Cardiac fibroblast (primary cell): Measurements from ENCODE around the gene GID4.
A peak's percentile ranks its signal among the peaks of the same experiment; 100 is the strongest.
"Not testable (repeated sequence)": the region's sequence is repeated elsewhere in the genome, so short reads cannot be mapped to it uniquely, and the experiment has no call there.

Experiments
- DNase-seq, 2 donors: peaks; one replicate each; pipeline versions ENCODE4 v3.0.0 to v3.0.0-alpha.2; 2010; ENCODE audit warnings: low read depth in 2 of 2
- H3K4me3 ChIP-seq, 2 donors: replicated peaks in 1 of 2; 1 replicate in 1 of 2; 2 replicates in 1 of 2; pipeline ENCODE4 v1.5.1; 2011; ENCODE audit warnings: low read depth in 2 of 2, low read length in 2 of 2, mild to moderate bottlenecking in 2 of 2, moderate library complexity in 1 of 2
- TF ChIP-seq, protein P1 (sequence below): IDR thresholded peaks from one replicate; pipeline ENCODE4 v1.5.1; 2011; ENCODE audit warnings: low read depth, mild to moderate bottlenecking, low read length, inconsistent platforms

Gene GID4

DNA sequence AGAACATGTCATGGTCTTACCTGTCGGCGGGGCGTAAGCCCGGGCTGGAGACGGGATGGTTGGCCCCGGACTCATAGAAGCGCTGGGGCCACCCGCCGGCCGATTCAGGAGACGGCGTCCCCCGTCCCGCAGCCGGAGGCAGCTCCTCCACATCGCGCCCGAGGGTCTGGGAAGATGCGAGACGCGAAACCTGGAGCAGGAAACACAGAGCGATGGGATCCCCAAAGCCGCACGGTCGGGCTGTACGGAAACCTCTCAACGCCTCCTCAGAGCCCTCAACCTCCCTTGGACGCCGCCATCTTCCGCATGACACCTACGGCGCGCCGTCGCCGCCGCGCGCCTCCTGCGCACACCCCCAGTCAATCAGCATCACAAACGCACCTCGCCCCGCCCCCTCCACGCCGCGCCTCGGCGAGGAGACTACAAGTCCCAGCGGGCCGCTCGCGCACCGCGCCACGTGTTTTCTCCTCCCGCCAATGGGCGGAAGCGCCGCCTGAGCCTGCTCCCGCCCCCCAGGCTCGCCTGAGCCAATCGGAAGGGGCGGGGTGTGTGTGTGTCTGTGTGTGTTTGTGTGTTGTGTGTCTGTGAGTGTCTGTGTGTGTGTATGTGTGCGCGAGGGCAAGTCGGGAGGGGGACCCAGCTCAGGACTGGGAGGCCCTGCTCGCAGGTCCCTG, at the start of gene GID4, which contains the start of gene ATPAF2:
Gene GID4 (plus strand): TSS at position 548 of the 674 bp plus-strand sequence. CDS start 57 bp downstream, at position 605.
Gene ATPAF2 (minus strand): TSS at position 308 of the 674 bp plus-strand sequence. CDS start 155 bp downstream, at position 153.
- peak; percentile 99 for DNase-seq
- peak within 1 kb of the TSS; percentile 92 to 94 for H3K4me3 ChIP-seq
- TF ChIP-seq, protein P1, sequence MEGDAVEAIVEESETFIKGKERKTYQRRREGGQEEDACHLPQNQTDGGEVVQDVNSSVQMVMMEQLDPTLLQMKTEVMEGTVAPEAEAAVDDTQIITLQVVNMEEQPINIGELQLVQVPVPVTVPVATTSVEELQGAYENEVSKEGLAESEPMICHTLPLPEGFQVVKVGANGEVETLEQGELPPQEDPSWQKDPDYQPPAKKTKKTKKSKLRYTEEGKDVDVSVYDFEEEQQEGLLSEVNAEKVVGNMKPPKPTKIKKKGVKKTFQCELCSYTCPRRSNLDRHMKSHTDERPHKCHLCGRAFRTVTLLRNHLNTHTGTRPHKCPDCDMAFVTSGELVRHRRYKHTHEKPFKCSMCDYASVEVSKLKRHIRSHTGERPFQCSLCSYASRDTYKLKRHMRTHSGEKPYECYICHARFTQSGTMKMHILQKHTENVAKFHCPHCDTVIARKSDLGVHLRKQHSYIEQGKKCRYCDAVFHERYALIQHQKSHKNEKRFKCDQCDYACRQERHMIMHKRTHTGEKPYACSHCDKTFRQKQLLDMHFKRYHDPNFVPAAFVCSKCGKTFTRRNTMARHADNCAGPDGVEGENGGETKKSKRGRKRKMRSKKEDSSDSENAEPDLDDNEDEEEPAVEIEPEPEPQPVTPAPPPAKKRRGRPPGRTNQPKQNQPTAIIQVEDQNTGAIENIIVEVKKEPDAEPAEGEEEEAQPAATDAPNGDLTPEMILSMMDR, result peak; percentile 15

DNA sequence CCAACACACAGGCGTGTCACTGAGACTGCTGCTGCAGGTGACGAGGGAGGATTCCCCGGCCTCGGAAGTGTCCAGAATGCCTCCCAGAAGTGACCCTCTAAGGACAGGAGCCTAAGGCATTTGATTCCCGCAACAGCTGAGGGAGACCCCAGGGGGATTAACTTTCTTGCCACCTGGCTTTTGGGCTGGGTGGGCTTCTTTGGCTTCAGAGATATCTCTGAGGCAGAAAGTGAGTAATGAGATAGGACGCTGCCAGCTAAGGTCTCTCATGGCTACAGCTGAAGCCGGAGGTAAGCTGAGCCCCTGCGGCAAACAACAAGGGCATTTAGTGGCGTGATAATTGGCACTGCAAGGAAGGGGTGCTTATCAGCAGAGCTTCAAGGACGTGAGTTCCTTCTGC, 49.6 kb upstream of the GID4 start:
- no peak for DNase-seq
- H3K4me3 ChIP-seq, result no peak overlapping the region
- TF ChIP-seq, protein P1, result no peak

DNA sequence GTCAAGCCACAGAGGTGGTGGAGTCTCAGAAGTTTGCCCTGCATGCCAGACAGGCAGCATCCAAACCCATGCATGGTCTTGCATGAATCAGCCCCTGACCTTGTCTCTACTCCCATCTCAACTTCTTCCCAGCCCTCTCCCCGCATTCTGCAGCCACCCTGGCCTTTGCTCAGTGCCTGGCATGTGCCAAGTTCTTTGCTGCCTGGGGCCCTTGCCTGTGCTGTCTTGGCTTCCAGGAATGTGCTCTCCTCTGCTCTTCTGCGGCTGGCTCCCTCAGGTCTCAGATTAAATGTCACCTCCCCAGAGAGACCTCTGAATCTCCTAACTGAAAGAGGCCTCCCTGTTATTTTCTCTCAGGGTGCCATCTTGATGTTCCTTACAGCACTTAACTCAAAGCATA, 48.9 kb upstream of the GID4 start:
- H3K4me3 ChIP-seq, result no peak overlapping the region
- TF ChIP-seq, protein P1, result no peak

DNA sequence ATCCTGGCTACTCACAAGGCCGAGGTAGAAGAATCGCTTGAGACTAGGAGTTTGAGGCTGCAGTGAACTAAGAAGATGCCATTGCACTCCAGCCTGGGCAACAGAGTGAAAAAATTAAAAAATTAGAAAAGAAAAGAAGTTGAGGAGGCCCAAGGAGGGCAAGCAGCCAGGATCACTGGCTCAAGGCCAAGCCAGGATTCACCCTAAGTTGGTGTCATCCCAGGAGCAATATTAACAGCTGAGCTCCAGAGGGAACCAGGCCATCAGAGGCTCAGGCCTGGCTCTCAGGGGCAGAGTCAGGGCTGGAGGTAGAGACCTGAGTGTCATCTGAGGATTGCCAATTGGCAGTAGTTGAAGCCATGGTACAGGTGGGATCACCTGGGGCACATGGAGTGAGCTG, 45.8 kb upstream of the GID4 start:
- TF ChIP-seq, protein P1, result no peak
- H3K4me3 ChIP-seq, result no peak overlapping the region
- no peak for DNase-seq

More for the DNA sequence above, 48.9 kb upstream of the GID4 start:
- no peak for DNase-seq

DNA sequence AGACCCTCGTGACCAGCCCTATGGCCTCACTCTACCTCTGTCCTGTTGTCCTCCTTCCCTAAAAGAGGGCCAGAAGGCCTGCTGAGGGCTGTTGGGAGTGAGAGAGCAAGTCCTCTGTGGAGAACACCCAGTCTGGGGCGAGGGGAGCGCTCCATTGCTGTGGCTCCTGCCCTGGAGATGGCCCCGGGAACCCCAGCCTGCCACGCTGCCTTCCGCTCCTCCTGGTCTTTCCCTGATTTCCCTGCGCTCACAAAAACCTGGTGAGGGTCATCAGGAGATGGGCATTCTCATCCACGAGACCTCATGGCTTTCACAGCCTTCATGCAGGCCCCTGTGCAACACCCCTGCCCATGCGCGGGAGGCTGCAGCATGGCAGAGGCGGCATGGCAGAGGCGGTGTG, 45.4 kb upstream of the GID4 start:
- no peak for DNase-seq
- TF ChIP-seq, protein P1, result no peak
- no peak overlapping the region for H3K4me3 ChIP-seq

DNA sequence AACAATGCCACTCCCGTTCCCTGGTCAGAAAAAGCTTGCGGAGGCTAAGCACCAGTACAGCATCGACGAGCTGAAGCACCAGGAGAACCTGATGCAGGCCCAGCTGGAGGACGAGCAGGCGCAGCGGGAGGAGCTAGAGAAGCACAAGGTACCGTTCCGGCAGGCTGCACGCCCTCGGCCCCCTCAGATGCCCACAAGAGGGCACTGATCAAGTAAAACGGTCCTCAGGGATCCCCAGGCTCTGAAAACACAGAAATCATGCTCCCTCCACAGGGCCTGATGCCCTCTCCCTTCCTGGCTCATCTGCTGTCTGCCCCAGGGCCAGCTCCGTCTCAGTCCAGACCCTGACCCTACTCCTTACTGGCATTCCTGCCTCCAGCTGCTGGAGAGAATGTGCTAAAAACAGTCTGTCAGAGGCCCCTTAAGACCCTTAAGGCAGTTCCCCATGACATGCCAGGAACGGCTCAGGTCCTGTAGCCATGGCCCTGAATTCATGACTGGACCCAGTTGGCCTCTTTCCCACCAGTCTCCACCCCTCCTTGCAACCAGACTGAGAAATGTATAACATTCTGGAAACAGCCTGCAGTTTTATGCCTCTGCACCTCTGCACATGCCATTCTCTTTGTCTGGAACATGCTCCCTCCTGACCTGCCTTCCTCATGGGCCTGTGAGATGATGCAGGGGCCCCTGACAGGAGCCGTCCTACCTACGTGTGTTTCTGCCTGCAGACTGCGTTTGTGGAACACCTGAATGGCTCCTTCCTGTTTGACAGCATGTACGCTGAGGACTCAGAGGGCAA, 44.7 kb upstream of the GID4 start:
- DNase-seq, result peak in 1 of 2 donors; percentile 34
- H3K4me3 ChIP-seq, result no peak overlapping the region
- TF ChIP-seq, protein P1, result no peak

DNA sequence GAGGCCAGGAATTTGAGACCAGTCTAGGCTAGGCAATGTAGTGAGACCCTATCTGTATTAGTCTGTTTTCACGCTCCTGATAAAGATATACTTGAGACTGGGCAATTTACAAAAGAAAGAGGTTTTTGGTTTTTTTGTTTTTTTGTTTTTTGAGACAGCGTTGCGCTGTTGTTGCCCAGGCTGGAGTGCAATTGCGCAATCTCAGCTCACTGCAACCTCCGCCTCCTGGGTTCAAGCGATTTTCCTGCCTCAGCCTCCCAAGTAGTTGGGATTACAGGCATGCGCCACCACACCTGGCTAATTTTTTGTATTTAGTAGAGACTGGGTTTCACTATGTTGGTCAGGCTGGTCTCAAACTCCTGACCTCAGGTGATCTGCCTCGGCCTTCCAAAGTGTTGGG, 43.3 kb upstream of the GID4 start:
- not testable (repeated sequence) for H3K4me3 ChIP-seq, DNase-seq
